GM12878 (cell line): ENCODE results near the gene SUPT7L.

ENCODE experiments used
- CTCF ChIP-seq, 3 experiments: IDR thresholded peaks in 2 of 3; conservative IDR thresholded peaks in 1 of 3; 2 replicates each; pipeline ENCODE4 v1.5.1; 2011; ENCODE audit warnings: low read depth in 3 of 3, low read length in 3 of 3, mild to moderate bottlenecking in 3 of 3, control low read depth in 2 of 3, moderate library complexity in 2 of 3, inconsistent platforms in 1 of 3, mixed read lengths in 1 of 3; ENCODE audit not compliant: control insufficient read depth in 2 of 3, insufficient read depth in 1 of 3; ENCODE audit errors: extremely low read depth in 1 of 3
- EGR1 ChIP-seq, 2 experiments: IDR thresholded peaks; 1 replicate in 1 of 2; 2 replicates in 1 of 2; pipeline ENCODE4 v1.6.1; 2011 to 2012; ENCODE audit warnings: low read depth in 2 of 2, low read length in 2 of 2, borderline replicate concordance in 1 of 2, mild to moderate bottlenecking in 1 of 2, moderate library complexity in 1 of 2
- LARP7 ChIP-seq: fragments of 450-650 bp; IDR thresholded peaks from 2 replicates; pipeline ENCODE4 v1.6.1; 2017; ENCODE audit warnings: mild to moderate bottlenecking
- MAX ChIP-seq: IDR thresholded peaks from 2 replicates; pipeline ENCODE4 v1.6.1; 2012; ENCODE audit warnings: low read depth, low read length, improper control_type of control experiment
- PAX8 ChIP-seq: fragments of 450-650 bp; IDR thresholded peaks from 2 replicates; pipeline ENCODE4 v1.6.1; 2017; ENCODE audit warnings: mild to moderate bottlenecking, moderate library complexity
- POLR2A ChIP-seq: IDR thresholded peaks from 2 replicates; pipeline ENCODE4 v1.6.1; 2011; ENCODE audit warnings: low read depth, mild to moderate bottlenecking, low read length
- POLR2AphosphoS5 ChIP-seq: IDR thresholded peaks from 2 replicates; pipeline ENCODE4 v1.6.1; 2011; ENCODE audit warnings: mild to moderate bottlenecking, low read length, inconsistent platforms
- RAD21 ChIP-seq: IDR thresholded peaks from 2 replicates; pipeline ENCODE4 v1.6.1; 2011; ENCODE audit warnings: mild to moderate bottlenecking, low read depth, low read length, moderate library complexity; ENCODE audit not compliant: insufficient read depth
- RAD51 ChIP-seq: fragments of 450-650 bp; IDR thresholded peaks from 2 replicates; pipeline ENCODE4 v1.6.1; 2016; ENCODE audit warnings: moderate library complexity, mild to moderate bottlenecking, inconsistent platforms
- RCOR1 ChIP-seq: conservative IDR thresholded peaks from 2 replicates; pipeline ENCODE4 v1.6.1; 2012; ENCODE audit warnings: low read depth, low read length, improper control_type of control experiment
- RFX5 ChIP-seq: IDR thresholded peaks from 2 replicates; pipeline ENCODE4 v1.6.1; 2011; ENCODE audit warnings: low read depth, low read length, improper control_type of control experiment
- TAF1 ChIP-seq: IDR thresholded peaks from 2 replicates; pipeline ENCODE4 v1.6.1; 2011; ENCODE audit warnings: mild to moderate bottlenecking, low read depth, low read length, borderline replicate concordance
- TCF7 ChIP-seq: IDR thresholded peaks from 2 replicates; pipeline ENCODE4 v1.6.1; 2014; ENCODE audit warnings: antibody characterized with exemption, borderline replicate concordance

- TF ChIP-seq POLR2A (no peak), CTCF (IDR thresholded peaks at IDR 0.05 in 2 of 3, conservative IDR thresholded peaks at IDR 0.05 in 1 of 3; ENCODE audit: control insufficient read depth in 2 of 3, extremely low read depth in 1 of 3, insufficient read depth in 1 of 3, low read depth in 3 of 3, low read length in 3 of 3) (no peak), LARP7 (no peak), MAX (no peak), POLR2AphosphoS5 (no peak), RAD21 (no peak), RAD51 (no peak), RCOR1 (no peak), EGR1 (IDR thresholded peaks at IDR 0.05; ENCODE audit: borderline replicate concordance in 1 of 2, low read depth in 2 of 2, low read length in 2 of 2) (no peak), PAX8 (no peak), RFX5 (no peak), TCF7 (no peak), TAF1 (no peak)
These were observed 44.2 kb upstream of the SUPT7L start for GRCh38 chr2:27707462-27708256.
